HepG2 (cell line): ENCODE results near the gene RHOG. TPM values are rescaled to one million over a fixed set of nuclear protein-coding genes. Genes with fewer than 3 reads are reported as not detected.

Experiments used
- BORCS8-MEF2B ChIP-seq: sonication (generic); formaldehyde crosslinking; IDR thresholded peaks from 2 replicates; pipeline ENCODE4 v1.8.0; 2022; ENCODE audit warnings: mild to moderate bottlenecking, missing genetic modification reagents
- CHD4 ChIP-seq: fragments of 200-600 bp; sonication (generic); IDR thresholded peaks from 2 replicates; pipeline ENCODE4 v1.7.0; 2017; ENCODE audit warnings: mild to moderate bottlenecking, low read length, borderline replicate concordance
- HNRNPLL ChIP-seq: fragments of 200-400 bp; formaldehyde crosslinking; IDR thresholded peaks from 2 replicates; pipeline ENCODE4 v1.6.1; 2017; ENCODE audit warnings: mild to moderate bottlenecking, low read depth, low read length; ENCODE audit not compliant: poor library complexity, severe bottlenecking
- ISL2 ChIP-seq: sonication (generic); formaldehyde crosslinking; IDR thresholded peaks from 2 replicates; pipeline ENCODE4 v1.5.0; 2020; ENCODE audit warnings: missing genetic modification reagents
- MIXL1 ChIP-seq: IDR thresholded peaks from 2 replicates; pipeline ENCODE4 v1.6.1; 2016
- MTA1 ChIP-seq: sonication (generic); formaldehyde crosslinking; IDR thresholded peaks from 2 replicates; pipeline ENCODE4 v1.4.0; 2020; ENCODE audit warnings: missing genetic modification reagents, mild to moderate bottlenecking, borderline replicate concordance
- MTF1 ChIP-seq: sonication (generic); formaldehyde crosslinking; IDR thresholded peaks from 2 replicates; pipeline ENCODE4 v1.5.0; 2020; ENCODE audit warnings: missing genetic modification reagents
- MXI1 ChIP-seq: IDR thresholded peaks from 3 replicates; pipeline ENCODE4 v1.6.1; 2012; ENCODE audit warnings: low read depth, low read length, inconsistent platforms, borderline replicate concordance
- RBAK ChIP-seq: sonication (generic); formaldehyde crosslinking; IDR thresholded peaks from 2 replicates; pipeline ENCODE4 v1.5.1; 2020; ENCODE audit warnings: mild to moderate bottlenecking, missing genetic modification reagents
- RCOR2 ChIP-seq: IDR thresholded peaks from 2 replicates; pipeline ENCODE4 v1.6.1; 2016; ENCODE audit warnings: missing biosample characterization, missing genetic modification reagents
- RFX3 ChIP-seq: IDR thresholded peaks from 2 replicates; pipeline ENCODE4 v1.6.1; 2016; ENCODE audit warnings: missing biosample characterization, missing genetic modification reagents
- SMC3 ChIP-seq: IDR thresholded peaks from 2 replicates; pipeline ENCODE4 v1.6.1; 2011; ENCODE audit warnings: low read length, improper control_type of control experiment
- THRA ChIP-seq: sonication (generic); formaldehyde crosslinking; IDR thresholded peaks from 2 replicates; pipeline ENCODE4 v1.4.0; 2020; ENCODE audit warnings: missing genetic modification reagents, borderline replicate concordance
- ZFP36L1 ChIP-seq: sonication (generic); formaldehyde crosslinking; IDR thresholded peaks from 2 replicates; pipeline ENCODE4 v1.8.0; 2022; ENCODE audit warnings: mild to moderate bottlenecking, missing genetic modification reagents, moderate library complexity
- ZHX1 ChIP-seq: sonication (generic); formaldehyde crosslinking; IDR thresholded peaks from 2 replicates; pipeline ENCODE4 v1.8.1; 2022; ENCODE audit warnings: low read depth, mild to moderate bottlenecking, missing genetic modification reagents
- ZNF350 ChIP-seq: sonication (generic); formaldehyde crosslinking; IDR thresholded peaks from 2 replicates; pipeline ENCODE4 v1.4.0; 2020; ENCODE audit warnings: mild to moderate bottlenecking, low read depth, missing genetic modification reagents, borderline replicate concordance
- ZNF543 ChIP-seq: sonication (generic); formaldehyde crosslinking; IDR thresholded peaks from 2 replicates; pipeline ENCODE4 v1.4.0; 2020; ENCODE audit warnings: mild to moderate bottlenecking, missing genetic modification reagents
- ZNF646 ChIP-seq: sonication (generic); formaldehyde crosslinking; IDR thresholded peaks from 2 replicates; pipeline ENCODE4 v1.9.0; 2021; ENCODE audit warnings: mild to moderate bottlenecking, missing genetic modification reagents
- ZNF841 ChIP-seq: sonication (generic); formaldehyde crosslinking; IDR thresholded peaks from 2 replicates; pipeline ENCODE4 v1.8.1; 2023; ENCODE audit warnings: missing genetic modification reagents, borderline replicate concordance
- polyA plus RNA-seq, 8 experiments: library from polyadenylated mRNA; depleted of rRNA in 3 of 8; stranded (reverse) in 7 of 8; unstranded in 1 of 8; fragments of >200 nt; fragmentation: Illumina TruSeq in 4 of 8; extraction: Trizol in 4 of 8; gene quantifications; 2 replicates each; pipeline versions ENCODE4 v1.2.1 to v1.2.3, GENCODE V29; 2011 to 2016; ENCODE audit warnings: low read depth in 4 of 8, missing spikeins in 1 of 8, mixed read lengths in 1 of 8; ENCODE audit not compliant: insufficient read depth in 1 of 8
- total RNA-seq, 5 experiments: library from RNA; depleted of rRNA; stranded (reverse); fragments of >200 nt; fragmentation: Illumina TruSeq; extraction: Trizol; gene quantifications; 2 replicates each; pipeline ENCODE4 v1.2.3, GENCODE V29; 2016; ENCODE audit warnings: low read depth in 1 of 5

The RHOG gene
- total and polyA plus RNA-seq, 2 of the 13 experiments (the other 11 are each of a cell fraction or from before 2014, with no cell fraction given) = 7.7 to 23.4 TPM

GRCh38 chr11:3854977-3855807 is 14.4 kb upstream of the RHOG start, which contains the start of gene STIM1 (continued):
- no peak for TF ChIP-seq ZNF646
- TF ChIP-seq RCOR2 (CRISPR knock-in tag) = no peak
- TF ChIP-seq RFX3 = no peak
- 0 out of 2 replicates have a peak, but pooled peaks have one; percentile 41 for TF ChIP-seq MTF1 (CRISPR knock-in tag)
- peak; percentile 36; the same call in 1 of the 2 replicates for TF ChIP-seq THRA (CRISPR knock-in tag)
- TF ChIP-seq ZNF841 (CRISPR knock-in tag) = no peak
- TF ChIP-seq ISL2 (CRISPR knock-in tag) = peak; percentile 41
- peak; percentile 34; the same call in 1 of the 2 replicates for TF ChIP-seq MIXL1 (CRISPR knock-in tag)
- TF ChIP-seq ZNF350 = peak; percentile 70; the same call in 1 of the 2 replicates
- no peak for TF ChIP-seq RBAK (CRISPR knock-in tag)
- 0 out of 2 replicates have a peak, but pooled peaks have one; percentile 15 for TF ChIP-seq ZFP36L1 (CRISPR knock-in tag)
- TF ChIP-seq CHD4 = no peak
- no peak for TF ChIP-seq ZNF543
- TF ChIP-seq MTA1 = no peak
- peak; percentile 70; the same call in 1 of the 2 replicates for TF ChIP-seq SMC3
- peak; percentile 76 for TF ChIP-seq ZHX1 (CRISPR knock-in tag)
- peak; percentile 72 for TF ChIP-seq HNRNPLL
- peak; percentile 34; the same call in 1 of the 3 replicates for TF ChIP-seq MXI1
- peak; percentile 62 for TF ChIP-seq BORCS8-MEF2B
